Measurements from ENCODE around the gene SREBF2.

Gene SREBF2

GRCh38 chr22:41899110-41899509 is 66.2 kb downstream of the SREBF2 start:
- TF ChIP-seq, protein P1, sequence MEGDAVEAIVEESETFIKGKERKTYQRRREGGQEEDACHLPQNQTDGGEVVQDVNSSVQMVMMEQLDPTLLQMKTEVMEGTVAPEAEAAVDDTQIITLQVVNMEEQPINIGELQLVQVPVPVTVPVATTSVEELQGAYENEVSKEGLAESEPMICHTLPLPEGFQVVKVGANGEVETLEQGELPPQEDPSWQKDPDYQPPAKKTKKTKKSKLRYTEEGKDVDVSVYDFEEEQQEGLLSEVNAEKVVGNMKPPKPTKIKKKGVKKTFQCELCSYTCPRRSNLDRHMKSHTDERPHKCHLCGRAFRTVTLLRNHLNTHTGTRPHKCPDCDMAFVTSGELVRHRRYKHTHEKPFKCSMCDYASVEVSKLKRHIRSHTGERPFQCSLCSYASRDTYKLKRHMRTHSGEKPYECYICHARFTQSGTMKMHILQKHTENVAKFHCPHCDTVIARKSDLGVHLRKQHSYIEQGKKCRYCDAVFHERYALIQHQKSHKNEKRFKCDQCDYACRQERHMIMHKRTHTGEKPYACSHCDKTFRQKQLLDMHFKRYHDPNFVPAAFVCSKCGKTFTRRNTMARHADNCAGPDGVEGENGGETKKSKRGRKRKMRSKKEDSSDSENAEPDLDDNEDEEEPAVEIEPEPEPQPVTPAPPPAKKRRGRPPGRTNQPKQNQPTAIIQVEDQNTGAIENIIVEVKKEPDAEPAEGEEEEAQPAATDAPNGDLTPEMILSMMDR (IDR thresholded peaks at IDR 0.05; ENCODE audit: extremely low read depth, missing control alignments), result no peak
- no peak for DNase-seq (ENCODE audit: low spot score)

DNA sequence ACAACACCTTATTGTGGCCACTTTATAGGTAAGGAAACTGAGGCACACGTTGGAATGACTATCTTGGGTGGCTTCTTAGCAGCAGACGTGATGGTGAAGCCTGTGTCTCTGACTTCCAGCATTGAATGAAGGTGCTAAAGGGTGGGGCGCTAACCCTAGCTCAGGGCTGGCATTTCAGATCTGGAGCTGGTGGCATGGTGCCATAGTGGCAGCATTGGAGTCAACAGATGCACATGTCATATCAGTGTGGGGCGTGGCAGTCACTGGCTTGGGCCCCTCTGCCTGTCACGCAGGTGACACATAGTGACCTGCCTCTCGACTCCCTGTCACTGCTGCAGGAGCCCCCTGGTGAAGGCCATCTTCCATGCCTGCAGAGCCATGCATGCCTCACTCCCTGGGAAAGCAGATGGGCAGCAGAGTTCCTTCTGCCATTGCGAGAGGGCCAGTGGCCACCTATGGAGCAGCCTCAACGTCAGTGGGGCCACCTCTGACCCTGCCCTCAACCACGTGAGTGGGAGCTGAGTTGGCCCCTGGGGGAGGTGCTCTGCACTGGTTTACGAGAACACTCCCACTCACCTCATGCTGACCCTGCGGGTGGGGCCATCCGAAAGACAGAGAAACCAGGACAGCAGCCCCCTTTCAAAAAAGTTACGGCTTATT is 67.2 kb downstream of the SREBF2 start:
- no peak for DNase-seq (ENCODE audit: low spot score)
- TF ChIP-seq, protein P1 (IDR thresholded peaks at IDR 0.05; ENCODE audit: extremely low read depth, missing control alignments), result no peak

DNA sequence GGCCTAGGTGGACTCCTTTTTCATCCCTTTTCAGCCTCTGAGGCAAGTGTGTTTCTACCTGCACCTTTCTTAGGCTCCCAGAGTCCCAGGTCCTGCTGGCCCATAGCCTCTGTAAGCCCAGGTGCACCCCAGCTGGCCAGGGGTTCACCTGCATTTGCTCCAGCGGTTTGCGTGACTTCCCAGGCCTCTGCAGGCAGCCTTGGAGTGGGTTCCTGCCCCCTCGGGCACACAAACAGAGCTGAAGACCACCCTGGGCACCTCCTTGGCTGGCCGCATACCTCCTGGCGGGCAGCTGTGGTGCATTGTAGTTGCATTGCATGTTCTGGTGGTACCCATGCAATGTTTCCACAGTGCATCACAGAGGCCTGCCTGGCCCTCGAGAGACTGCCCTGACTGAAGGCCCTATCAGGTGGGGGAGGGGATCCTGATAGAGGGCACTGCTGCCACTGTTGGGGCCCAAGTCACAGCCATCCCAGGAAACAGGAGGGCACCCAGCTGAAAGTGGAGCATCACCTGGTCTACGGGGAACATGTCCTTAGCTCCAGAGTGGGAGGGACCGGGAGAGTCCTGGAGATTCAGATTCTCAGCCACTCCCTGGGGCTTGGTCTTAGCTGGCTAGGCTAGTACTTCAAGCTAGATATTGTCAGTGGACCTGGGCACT is 67.9 kb downstream of the SREBF2 start:
- TF ChIP-seq, protein P1 (IDR thresholded peaks at IDR 0.05; ENCODE audit: extremely low read depth, missing control alignments), result no peak
- DNase-seq (ENCODE audit: low spot score), result no peak

DNA sequence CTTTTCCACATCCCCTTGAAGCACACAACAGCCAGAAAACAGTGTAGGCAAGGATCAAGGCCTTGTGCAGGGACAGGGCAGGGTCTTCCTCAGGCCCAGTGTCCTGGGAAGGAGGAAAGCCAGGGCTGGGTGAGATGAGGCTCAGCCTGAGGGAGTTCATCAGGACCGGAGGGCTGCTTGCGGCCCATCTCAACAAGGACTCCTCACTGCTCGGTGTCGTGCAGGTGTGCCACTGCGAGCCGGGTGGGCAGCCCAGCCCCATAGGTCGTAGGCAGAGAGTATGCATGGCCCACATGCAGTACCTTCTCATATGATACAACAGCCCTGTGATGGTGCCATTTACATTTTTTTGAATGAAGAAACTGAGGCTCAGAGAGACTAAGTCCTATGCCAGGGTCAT is 69.1 kb downstream of the SREBF2 start:
- DNase-seq (ENCODE audit: low spot score), result no peak
- TF ChIP-seq, protein P1 (IDR thresholded peaks at IDR 0.05; ENCODE audit: extremely low read depth, missing control alignments), result no peak

- no peak for DNase-seq (ENCODE audit: low spot score)
- TF ChIP-seq, protein P1 (IDR thresholded peaks at IDR 0.05; ENCODE audit: extremely low read depth, missing control alignments), result no peak
Measured at GRCh38 chr22:41902932-41903421, 70.1 kb downstream of the SREBF2 start.

DNA sequence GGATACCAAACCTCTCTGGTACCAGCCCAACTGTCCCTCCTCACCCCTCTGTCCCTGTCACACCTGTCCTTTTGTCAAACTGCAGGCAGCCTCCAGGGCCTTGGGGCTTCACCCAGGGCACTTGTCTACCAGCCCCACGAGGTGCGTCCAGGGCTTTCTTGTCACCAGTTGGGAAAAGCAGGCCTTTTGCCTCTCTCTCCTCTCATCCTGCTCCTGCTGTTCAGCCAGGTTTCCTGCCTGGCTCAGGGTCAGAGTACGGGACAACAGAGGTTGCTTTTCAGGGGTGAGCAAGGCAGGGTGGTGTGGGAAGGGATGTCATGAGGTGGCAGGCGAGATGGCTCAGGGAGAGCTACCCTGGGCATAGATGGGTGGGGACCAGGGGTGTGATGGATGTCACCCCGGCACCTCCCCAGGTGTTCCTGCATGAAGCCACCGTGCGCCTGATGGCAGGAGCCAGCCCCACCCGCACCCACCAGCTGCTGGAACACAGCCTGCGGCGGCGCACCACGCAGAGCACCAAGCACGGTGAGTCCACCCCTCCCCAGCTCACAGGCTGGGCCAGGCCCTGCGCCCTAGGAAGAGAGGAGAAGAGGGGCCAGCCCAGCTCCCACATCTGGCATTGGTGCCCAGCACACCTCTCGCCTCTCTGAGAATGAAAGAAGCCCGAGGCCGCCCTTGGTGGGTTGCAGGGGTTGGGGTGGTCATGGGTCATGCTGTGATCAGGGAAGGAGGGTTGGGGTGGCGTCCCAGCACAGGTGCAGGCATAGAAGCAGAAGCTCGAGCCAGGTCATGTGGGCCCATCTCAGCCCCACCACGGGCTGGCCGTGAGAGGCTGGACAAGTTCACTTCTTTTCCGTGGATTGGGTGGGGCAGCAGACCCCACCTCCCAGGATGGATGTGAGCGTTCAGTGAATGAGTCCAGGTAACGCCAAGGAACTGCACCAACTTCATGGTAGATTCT is 71.8 kb downstream of the SREBF2 start:
- no peak for DNase-seq (ENCODE audit: low spot score)
- TF ChIP-seq, protein P1 (IDR thresholded peaks at IDR 0.05; ENCODE audit: extremely low read depth, missing control alignments), result no peak
